H9 (cell line): ENCODE data around the gene KEAP1. TPM values are rescaled to one million over a fixed set of nuclear protein-coding genes. Genes with fewer than 3 reads are reported as not detected.
A peak's percentile ranks its signal among the peaks of the same experiment; 100 is the strongest.

Source experiments
- DNase-seq: peaks from one replicate; pipeline ENCODE4 v3.0.0-alpha.2; 2017
- H2AFZ ChIP-seq: one replicate; pipeline ENCODE4 v1.6.1; 2013; ENCODE audit warnings: mild to moderate bottlenecking, low read length, control low read depth, moderate library complexity
- H2AK5ac ChIP-seq: 2 replicates; pipeline ENCODE4 v1.6.1; 2013; ENCODE audit warnings: low read length, control low read depth, mixed read lengths; ENCODE audit not compliant: insufficient read length
- H2BK120ac ChIP-seq: one replicate; pipeline ENCODE4 v1.6.1; 2013; ENCODE audit warnings: low read depth, mild to moderate bottlenecking, low read length, control low read depth, inconsistent platforms; ENCODE audit not compliant: poor library complexity, severe bottlenecking
- H2BK12ac ChIP-seq: 2 replicates; pipeline ENCODE4 v1.6.1; 2013; ENCODE audit warnings: low read length, control low read depth, mixed read lengths, low read depth; ENCODE audit not compliant: insufficient read length
- H2BK15ac ChIP-seq: 2 replicates; pipeline ENCODE4 v1.6.1; 2013; ENCODE audit warnings: low read depth, low read length, control low read depth
- H2BK20ac ChIP-seq: one replicate; pipeline ENCODE4 v1.6.1; 2013; ENCODE audit warnings: low read depth, mild to moderate bottlenecking, low read length, control low read depth, inconsistent platforms; ENCODE audit not compliant: poor library complexity, severe bottlenecking
- H2BK5ac ChIP-seq: 2 replicates; pipeline ENCODE4 v1.6.1; 2013; ENCODE audit warnings: low read length, control low read depth, mixed read lengths; ENCODE audit not compliant: insufficient read length
- H3K14ac ChIP-seq: 2 replicates; pipeline ENCODE4 v1.6.1; 2013; ENCODE audit warnings: low read length, control low read depth; ENCODE audit not compliant: insufficient read depth
- H3K18ac ChIP-seq: 2 replicates; pipeline ENCODE4 v1.6.1; 2013; ENCODE audit warnings: low read depth, mild to moderate bottlenecking, mixed read lengths, low read length, control low read depth; ENCODE audit not compliant: insufficient read length
- H3K23ac ChIP-seq: 2 replicates; pipeline ENCODE4 v1.6.1; 2013; ENCODE audit warnings: low read length, control low read depth, mixed read lengths, low read depth; ENCODE audit not compliant: insufficient read length
- H3K23me2 ChIP-seq: 2 replicates; pipeline ENCODE4 v1.6.1; 2013; ENCODE audit warnings: low read depth, mild to moderate bottlenecking, mixed read lengths, low read length, control low read depth; ENCODE audit not compliant: insufficient read length, poor library complexity, severe bottlenecking
- H3K27ac ChIP-seq: 2 replicates; pipeline ENCODE4 v1.5.1; 2013; ENCODE audit warnings: low read length, control low read depth, mixed read lengths, low read depth; ENCODE audit not compliant: insufficient read length
- H3K27me3 ChIP-seq: 2 replicates; pipeline ENCODE4 v1.6.1; 2013; ENCODE audit warnings: low read length, control low read depth, inconsistent platforms; ENCODE audit not compliant: insufficient read depth
- H3K4ac ChIP-seq: 2 replicates; pipeline ENCODE4 v1.6.1; 2013; ENCODE audit warnings: low read depth, mild to moderate bottlenecking, control low read depth, inconsistent platforms, low read length, moderate library complexity
- H3K4me1 ChIP-seq: 2 replicates; pipeline ENCODE4 v1.6.1; 2013; ENCODE audit warnings: low read length, control low read depth, inconsistent platforms; ENCODE audit not compliant: insufficient read depth
- H3K4me2 ChIP-seq: 2 replicates; pipeline ENCODE4 v1.6.1; 2013; ENCODE audit warnings: low read length, control low read depth, mixed read lengths; ENCODE audit not compliant: insufficient read length, insufficient read depth
- H3K56ac ChIP-seq: 2 replicates; pipeline ENCODE4 v1.6.1; 2013; ENCODE audit warnings: low read depth, mild to moderate bottlenecking, mixed read lengths, low read length, control low read depth; ENCODE audit not compliant: insufficient read length
- H3K79me1 ChIP-seq: 2 replicates; pipeline ENCODE4 v1.6.1; 2013; ENCODE audit warnings: low read depth, mild to moderate bottlenecking, moderate library complexity, low read length, control low read depth, inconsistent platforms; ENCODE audit not compliant: insufficient read depth, poor library complexity, severe bottlenecking
- H3K79me2 ChIP-seq: 2 replicates; pipeline ENCODE4 v1.6.1; 2013; ENCODE audit warnings: low read length, control low read depth, inconsistent platforms; ENCODE audit not compliant: insufficient read depth
- H3K9ac ChIP-seq: 2 replicates; pipeline ENCODE4 v1.6.1; 2013; ENCODE audit warnings: low read length, control low read depth, mixed read lengths; ENCODE audit not compliant: insufficient read length; ENCODE audit errors: extremely low read depth
- H3K9me3 ChIP-seq: one replicate; pipeline ENCODE4 v1.6.1; 2013; ENCODE audit warnings: low read depth, low read length, inconsistent platforms; ENCODE audit not compliant: control insufficient read depth
- H3T11ph ChIP-seq: one replicate; pipeline ENCODE4 v1.6.1; 2013; ENCODE audit warnings: mild to moderate bottlenecking, low read length, control low read depth, inconsistent platforms
- H4K20me1 ChIP-seq: one replicate; pipeline ENCODE4 v1.6.1; 2013; ENCODE audit not compliant: control insufficient read depth, insufficient read length, insufficient read depth
- H4K5ac ChIP-seq: 2 replicates; pipeline ENCODE4 v1.6.1; 2013; ENCODE audit warnings: low read depth, mild to moderate bottlenecking, mixed read lengths, low read length, control low read depth; ENCODE audit not compliant: insufficient read length
- H4K8ac ChIP-seq: replicated peaks from 2 replicates; pipeline ENCODE4 v1.6.1; 2013; ENCODE audit warnings: low read length, control low read depth, mixed read lengths, low read depth; ENCODE audit not compliant: insufficient read length
- H4K91ac ChIP-seq: 2 replicates; pipeline ENCODE4 v1.6.1; 2013; ENCODE audit warnings: low read depth, mild to moderate bottlenecking, moderate library complexity, mixed read lengths, low read length, control low read depth; ENCODE audit not compliant: insufficient read length
- H3K27ac Mint-ChIP-seq, 3 experiments: 2 replicates in 2 of 3; 3 replicates in 1 of 3; pipeline ENCODE4 v1.8.0; 2020 to 2021; ENCODE audit warnings: mixed read lengths in 3 of 3, mild to moderate bottlenecking in 1 of 3, moderate library complexity in 1 of 3
- H3K27me3 Mint-ChIP-seq: 2 replicates; pipeline ENCODE4 v1.8.0; 2021; ENCODE audit warnings: low read depth, mild to moderate bottlenecking, moderate library complexity, mixed read lengths
- H3K36me3 Mint-ChIP-seq, 3 experiments: 2 replicates in 2 of 3; 3 replicates in 1 of 3; pipeline ENCODE4 v1.8.0; 2020 to 2021; ENCODE audit warnings: low read depth in 3 of 3, mixed read lengths in 3 of 3; ENCODE audit not compliant: insufficient read depth in 1 of 3
- H3K4me1 Mint-ChIP-seq, 2 experiments: 2 replicates each; pipeline ENCODE4 v1.8.0; 2020; ENCODE audit warnings: mixed read lengths in 2 of 2
- H3K4me3 Mint-ChIP-seq, 2 experiments: 2 replicates in 1 of 2; 3 replicates in 1 of 2; pipeline ENCODE4 v1.8.0; 2020 to 2021; ENCODE audit warnings: mild to moderate bottlenecking in 2 of 2, mixed read lengths in 2 of 2, moderate library complexity in 1 of 2
- H3K9me3 Mint-ChIP-seq, 2 experiments: 2 replicates in 1 of 2; 3 replicates in 1 of 2; pipeline ENCODE4 v1.8.0; 2020; ENCODE audit warnings: mild to moderate bottlenecking in 2 of 2, mixed read lengths in 2 of 2, moderate library complexity in 1 of 2
- CTCF ChIP-seq: fragments of 200-600 bp; sonication (generic); conservative IDR thresholded peaks from 3 replicates; pipeline ENCODE4 v1.8.0; 2021; ENCODE audit warnings: antibody characterized with exemption, mild to moderate bottlenecking
- WGBS: extraction: QIAGEN DNeasy Blood & Tissue Kit; methylation state at CpG from one replicate; pipeline ENCODE4 v1.1.7; 2013; ENCODE audit warnings: missing lambda C conversion rate, low lambda C conversion rate, mixed read lengths; ENCODE audit not compliant: insufficient read length; ENCODE audit errors: extremely low coverage; 5-methylcytosine and 5-hydroxymethylcytosine counted together
- total RNA-seq: library from RNA; stranded (reverse); gene quantifications from 2 replicates; pipeline ENCODE4 v1.2.1, GENCODE V29; 2021

Gene KEAP1
- total RNA-seq, 1 experiment from 2014 or later: 88.7 TPM

GRCh38 chr19:10544753-10545251 lies 41.6 kb upstream of the KEAP1 start:
- H4K5ac ChIP-seq: no peak overlapping the region
- Mint-ChIP-seq H3K36me3 (peaks cover 10 to 26% (median 24%) of the 10 kb centered on the region in 3 experiments; a peak in 6 of 7 replicates), H3K27ac (peak overlapping the region in 1 of 3 experiments; percentile 91; a peak in 1 of 7 replicates), H3K4me1 (peaks cover 4 to 12% of the 10 kb centered on the region in 2 experiments), H3K27me3 (peaks cover 2% of the 10 kb centered on the region; the same call in 1 of the 2 replicates), H3K4me3 (peak overlapping the region; percentile 89), H3K9me3 (no peaks in the 10 kb centered on the region)
- no peak overlapping the region for H3K56ac ChIP-seq
- WGBS: no CpG with 5 or more reads among the region's 23 CpGs
- H3K14ac ChIP-seq: no peak overlapping the region
- no peak overlapping the region for H2AK5ac ChIP-seq
- no peaks in the 10 kb centered on the region for H3K79me1 ChIP-seq
- H2BK120ac ChIP-seq: no peak overlapping the region
- no peaks in the 10 kb centered on the region for H3K27me3 ChIP-seq
- H3T11ph ChIP-seq: no peak overlapping the region
- H2BK20ac ChIP-seq: no peak overlapping the region
- H3K4me1 ChIP-seq: no peaks in the 10 kb centered on the region
- H3K23ac ChIP-seq: no peak overlapping the region
- no peak overlapping the region for H2BK5ac ChIP-seq
- no peak overlapping the region for H3K4ac ChIP-seq
- H2AFZ ChIP-seq: no peak overlapping the region
- H2BK15ac ChIP-seq: no peak overlapping the region
- peak overlapping the region; percentile 53 for H3K4me2 ChIP-seq
- H2BK12ac ChIP-seq: no peak overlapping the region
- no peak for DNase-seq
- no peak overlapping the region for H3K18ac ChIP-seq
- no peak overlapping the region for H4K91ac ChIP-seq
- no peak overlapping the region for H3K27ac ChIP-seq
- no peaks in the 10 kb centered on the region for H3K9me3 ChIP-seq
- no peaks in the 10 kb centered on the region for H4K20me1 ChIP-seq
- no peak overlapping the region for H4K8ac ChIP-seq
- TF ChIP-seq CTCF: no peak
- no peaks in the 10 kb centered on the region for H3K79me2 ChIP-seq
- no peak overlapping the region for H3K9ac ChIP-seq
- no peaks in the 10 kb centered on the region for H3K23me2 ChIP-seq
